Activated effector memory CD4-positive, alpha-beta T cell treated with Interleukin-2 at 50 U/mL for 16 hours (primary cell): ENCODE results near the gene GOLGA5.
"Not testable (repeated sequence)": the region's sequence is repeated elsewhere in the genome, so short reads cannot be mapped to it uniquely, and the experiment has no call there.

Source experiments
- DNase-seq: peaks from one replicate; pipeline ENCODE4 v3.0.0-alpha.2; 2020

GOLGA5 gene, protein sequence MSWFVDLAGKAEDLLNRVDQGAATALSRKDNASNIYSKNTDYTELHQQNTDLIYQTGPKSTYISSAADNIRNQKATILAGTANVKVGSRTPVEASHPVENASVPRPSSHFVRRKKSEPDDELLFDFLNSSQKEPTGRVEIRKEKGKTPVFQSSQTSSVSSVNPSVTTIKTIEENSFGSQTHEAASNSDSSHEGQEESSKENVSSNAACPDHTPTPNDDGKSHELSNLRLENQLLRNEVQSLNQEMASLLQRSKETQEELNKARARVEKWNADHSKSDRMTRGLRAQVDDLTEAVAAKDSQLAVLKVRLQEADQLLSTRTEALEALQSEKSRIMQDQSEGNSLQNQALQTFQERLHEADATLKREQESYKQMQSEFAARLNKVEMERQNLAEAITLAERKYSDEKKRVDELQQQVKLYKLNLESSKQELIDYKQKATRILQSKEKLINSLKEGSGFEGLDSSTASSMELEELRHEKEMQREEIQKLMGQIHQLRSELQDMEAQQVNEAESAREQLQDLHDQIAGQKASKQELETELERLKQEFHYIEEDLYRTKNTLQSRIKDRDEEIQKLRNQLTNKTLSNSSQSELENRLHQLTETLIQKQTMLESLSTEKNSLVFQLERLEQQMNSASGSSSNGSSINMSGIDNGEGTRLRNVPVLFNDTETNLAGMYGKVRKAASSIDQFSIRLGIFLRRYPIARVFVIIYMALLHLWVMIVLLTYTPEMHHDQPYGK

DNA sequence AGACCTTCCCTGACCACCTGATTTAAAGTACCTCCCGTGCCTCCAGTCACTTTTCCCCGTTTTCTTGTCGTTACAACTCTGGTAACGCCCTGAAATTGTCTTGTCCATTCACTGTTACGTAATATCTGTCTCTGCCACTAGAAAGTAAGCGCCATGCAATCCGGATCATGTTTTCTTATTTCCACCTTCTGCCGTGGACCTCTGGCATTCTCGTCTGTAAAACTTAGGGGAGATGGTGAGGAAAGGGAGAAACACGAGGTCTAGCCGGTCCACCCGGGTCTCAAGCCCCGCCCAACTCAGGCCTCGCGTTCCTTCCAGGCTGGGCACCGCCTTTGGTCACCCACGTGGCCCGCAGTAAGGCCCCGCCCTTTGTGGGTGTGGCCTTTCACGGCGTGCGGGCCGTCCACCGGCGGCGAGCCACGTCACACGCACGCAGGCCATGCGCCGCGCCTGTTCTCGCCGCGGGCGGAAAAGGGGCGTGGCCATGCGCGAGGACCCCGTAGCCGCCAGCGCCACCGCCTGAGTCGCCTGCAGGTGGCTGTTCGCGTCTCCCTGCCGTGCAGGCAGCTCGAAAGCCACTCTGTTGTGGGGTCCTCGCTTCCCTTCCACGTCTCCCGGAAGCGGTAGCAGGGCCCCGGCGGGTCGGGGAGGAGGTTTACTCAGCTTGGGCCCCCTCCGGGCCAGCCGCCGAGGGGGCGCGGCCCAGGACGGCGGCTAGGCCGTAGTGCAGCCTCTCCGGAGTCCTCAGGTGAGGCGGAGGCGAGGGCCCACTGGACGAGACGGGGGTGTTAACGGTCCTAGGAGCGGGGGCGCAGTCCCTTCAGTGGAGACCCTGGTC, at the start of gene GOLGA5:
TSS of gene GOLGA5 (plus strand) at position 597 of the 838 bp plus-strand sequence. CDS start 3,133 bp downstream, outside the sequence.
- peak; percentile 99 for DNase-seq

DNA sequence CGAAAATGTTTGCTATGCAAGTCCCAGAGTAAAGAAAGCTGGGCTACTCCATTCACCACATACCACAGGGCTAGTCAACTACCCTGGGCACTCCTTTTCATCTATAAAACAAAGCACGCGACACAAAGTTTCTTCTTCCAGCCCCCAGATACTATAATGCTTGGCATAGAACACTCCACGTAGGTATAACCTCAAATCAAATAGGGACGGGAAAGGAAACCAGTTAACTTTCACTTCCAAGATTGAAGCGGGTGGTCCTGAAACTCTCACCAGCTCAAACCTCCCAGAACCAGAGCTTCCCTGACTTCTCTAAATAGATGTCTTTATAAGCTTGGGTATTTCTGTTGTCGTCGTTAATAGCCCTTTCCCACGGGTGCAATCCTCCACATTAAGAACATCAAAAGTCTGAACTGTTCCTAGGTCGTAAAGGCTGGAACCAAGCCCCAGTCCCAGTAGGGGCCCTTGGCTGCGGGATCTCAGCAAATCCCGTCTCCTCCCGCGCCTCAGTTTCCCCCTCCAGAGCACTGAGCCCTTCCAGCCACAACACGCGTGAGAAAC, 46.3 kb upstream of the GOLGA5 start:
- no peak for DNase-seq

DNA sequence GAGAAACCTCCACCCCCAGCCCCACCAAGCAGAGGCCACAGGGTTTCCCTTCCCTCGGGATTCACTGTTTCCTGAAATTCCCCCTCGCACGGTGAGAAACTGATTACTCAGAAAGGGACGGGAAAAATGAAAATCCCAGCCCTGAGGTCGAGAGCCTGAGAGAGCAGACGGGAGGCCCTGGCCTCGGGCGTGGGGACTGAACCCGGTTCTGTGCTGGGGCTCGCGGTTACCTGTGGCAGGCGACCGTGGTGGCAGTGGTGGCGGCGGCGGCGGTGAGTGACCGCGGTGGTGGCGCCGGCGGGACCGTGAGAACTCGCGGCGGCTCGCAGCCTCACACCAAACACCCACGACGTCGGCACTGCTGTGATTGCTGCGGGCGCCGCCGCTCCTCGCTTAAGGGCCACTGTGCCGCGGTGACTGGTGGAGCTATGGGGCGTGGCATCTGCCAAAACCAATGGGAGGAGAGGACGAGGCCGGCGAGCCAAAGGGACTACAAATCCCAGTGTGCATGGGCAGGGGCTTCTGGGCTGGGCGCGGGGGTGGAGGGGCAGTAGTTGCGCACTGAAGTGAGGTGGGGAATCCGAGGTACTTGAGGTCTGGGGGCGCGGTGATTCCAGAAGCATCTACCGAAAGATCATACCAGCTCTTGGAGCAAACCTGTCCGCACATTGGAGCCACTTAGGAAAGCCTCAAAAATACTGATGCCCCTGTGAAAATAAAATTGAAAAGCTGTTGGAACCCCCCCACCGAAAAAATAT, 45.7 kb upstream of the GOLGA5 start, which contains the start of gene LGMN:
TSS of gene LGMN (minus strand) at position 369 of the 758 bp plus-strand sequence. CDS start 15,841 bp downstream, outside the sequence.
- peak; percentile 71 for DNase-seq

DNA sequence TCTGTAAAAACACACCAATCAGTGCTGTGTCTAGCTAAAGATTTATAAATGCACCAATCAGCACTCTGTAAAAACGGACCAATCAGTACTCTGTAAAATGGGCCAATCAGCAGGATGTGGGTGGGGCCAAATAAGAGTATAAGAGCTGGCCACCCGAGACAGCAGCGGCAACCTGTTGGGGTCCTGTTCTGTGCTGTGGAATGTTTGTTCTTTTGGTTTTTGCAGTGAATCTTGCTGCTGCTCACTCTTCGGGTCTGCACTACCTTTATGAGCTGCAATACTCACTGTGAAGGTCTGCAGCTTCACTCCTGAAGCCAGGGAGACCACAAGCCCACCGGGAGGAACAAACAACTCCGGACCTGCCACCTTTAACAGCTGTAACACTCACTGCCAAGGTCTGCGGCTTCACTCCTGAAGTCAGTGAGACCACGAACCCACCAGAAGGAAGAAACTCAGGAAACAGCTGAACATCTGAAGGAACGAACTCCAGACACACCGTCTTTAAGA, 43.8 kb upstream of the GOLGA5 start:
- DNase-seq, result not testable (repeated sequence)

DNA sequence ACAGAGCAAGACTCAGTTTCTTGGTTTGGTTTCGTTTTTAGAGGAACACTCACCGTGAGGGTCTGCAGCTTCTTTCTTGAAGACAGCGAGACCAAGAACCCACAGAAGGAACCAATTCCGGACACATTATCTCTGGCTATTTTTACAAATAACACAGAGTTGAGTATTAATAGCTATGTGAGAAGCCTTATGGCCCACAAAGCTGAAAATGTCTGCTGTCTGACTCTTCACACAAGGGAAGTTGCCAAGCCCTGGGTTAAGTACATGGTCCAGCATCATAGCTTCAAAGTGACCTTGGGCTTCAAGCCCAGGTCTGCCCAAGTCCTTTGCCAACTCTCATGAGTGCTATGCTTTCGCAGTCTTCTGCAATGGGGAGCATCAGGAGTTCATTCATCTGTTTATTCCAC, 43.1 kb upstream of the GOLGA5 start:
- no peak for DNase-seq

DNA sequence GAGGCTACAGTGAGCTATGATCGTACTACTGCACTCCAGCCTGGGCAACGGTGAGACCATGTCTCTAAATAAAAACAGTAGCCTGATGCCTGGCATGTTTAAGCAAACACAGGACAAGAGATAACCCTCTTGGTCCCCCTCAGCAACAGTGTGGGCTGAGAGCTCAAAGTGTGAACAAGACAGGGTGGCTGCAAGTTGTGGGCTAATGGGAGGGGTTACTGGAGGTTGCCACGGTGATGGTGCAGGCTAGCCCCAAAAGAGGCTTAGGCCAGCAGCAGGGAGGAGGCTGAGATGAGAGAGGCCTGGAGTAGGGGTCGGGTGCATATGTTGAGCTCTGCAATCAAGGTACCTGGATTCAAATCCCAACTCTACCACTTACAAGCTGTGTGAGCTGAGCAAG, 42.3 kb upstream of the GOLGA5 start:
- no peak for DNase-seq

DNA sequence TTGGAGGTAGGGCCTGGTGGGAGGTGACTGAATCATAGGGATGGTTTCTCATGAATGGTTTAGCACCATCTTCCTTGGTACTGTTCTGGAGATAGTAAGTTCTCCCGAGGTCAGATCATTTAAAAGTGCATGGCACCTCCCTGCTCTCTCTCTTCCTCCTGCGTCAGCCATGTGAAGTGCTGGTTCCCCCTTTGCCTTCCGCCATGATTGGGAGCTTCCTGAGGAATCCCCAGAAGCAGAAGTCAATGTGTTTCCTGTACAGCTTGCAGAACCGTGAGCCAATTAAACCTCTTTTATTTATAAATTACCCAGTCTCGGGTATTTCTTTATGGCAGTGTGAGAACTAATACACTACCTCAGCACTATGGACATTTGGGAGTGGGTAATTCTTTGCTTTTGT, 40.9 kb upstream of the GOLGA5 start:
- no peak for DNase-seq

DNA sequence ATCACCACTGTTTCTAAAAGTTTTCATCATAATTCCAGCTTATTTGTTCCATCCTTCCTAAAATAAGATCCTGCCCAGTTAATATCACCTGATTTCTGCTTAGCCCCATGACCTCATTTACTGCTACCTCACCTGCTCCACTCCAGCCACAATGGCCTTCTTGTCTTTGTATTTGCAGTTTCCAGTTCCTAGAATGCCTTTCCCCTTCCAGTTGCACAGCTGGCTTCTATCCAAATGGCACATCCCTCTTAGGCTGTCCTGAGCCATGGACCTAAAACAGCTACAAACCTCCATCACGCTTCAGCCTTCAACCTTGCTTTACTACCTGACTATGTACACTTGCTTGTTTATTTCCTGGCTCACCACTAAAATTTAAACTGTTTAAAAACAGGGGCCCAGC, 39.1 kb upstream of the GOLGA5 start:
- DNase-seq, result no peak

DNA sequence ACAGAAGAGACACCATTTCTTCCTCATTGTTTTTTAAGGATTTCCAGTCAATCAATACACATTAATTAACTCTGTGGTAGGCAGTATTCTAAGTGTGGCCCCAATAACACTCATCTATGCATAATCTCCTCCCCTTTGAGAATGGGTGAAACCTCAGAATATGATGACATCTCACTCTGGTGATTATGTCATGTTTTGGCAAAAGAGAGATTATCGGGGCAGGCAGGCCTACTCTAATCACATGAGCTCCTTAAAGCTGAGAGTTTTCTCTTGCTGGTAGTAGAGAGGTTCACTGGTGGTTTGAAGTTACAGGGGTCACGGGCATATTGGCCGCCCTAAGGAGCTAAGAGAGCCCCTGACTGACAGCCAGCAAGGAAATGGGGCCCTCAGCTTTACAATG, 38.6 kb upstream of the GOLGA5 start:
- DNase-seq, result no peak

DNA sequence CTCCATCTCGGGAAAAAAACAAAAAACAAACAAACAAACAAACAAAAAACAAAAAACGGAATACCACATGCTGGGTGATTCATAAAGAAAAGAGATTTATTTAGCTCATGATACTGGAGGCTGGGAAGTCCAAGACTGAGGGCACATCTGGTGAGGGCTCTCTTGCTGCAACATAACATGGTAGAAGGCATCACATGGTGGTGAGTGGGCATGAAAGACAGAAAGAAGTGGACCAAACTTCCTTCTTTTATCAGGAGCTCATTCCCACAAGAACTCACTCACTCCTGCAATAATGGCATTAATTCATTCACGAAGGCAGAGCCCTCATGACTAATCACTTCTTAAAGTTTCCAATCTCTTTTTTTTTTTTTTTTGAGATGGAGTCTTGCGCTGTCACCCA, 37.7 kb upstream of the GOLGA5 start:
- DNase-seq, result no peak

DNA sequence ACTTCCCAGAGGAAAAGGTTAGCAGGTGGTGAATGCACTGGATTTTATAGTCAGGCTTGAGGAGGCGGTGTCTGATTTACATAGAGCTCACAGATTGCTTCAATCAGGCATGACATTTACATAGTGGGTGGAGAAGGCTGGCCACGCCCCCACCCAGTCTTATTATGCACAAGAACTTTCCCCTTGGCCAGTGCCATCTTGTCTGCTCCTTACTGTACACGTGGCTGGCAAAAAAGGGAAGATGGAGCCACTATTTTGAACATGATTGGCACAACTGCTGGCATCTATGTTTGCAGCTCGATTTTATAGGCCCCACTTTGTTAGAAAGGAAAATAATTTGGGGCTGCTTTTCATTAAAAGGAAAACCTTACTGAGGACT, 34.8 kb upstream of the GOLGA5 start:
- DNase-seq, result no peak

DNA sequence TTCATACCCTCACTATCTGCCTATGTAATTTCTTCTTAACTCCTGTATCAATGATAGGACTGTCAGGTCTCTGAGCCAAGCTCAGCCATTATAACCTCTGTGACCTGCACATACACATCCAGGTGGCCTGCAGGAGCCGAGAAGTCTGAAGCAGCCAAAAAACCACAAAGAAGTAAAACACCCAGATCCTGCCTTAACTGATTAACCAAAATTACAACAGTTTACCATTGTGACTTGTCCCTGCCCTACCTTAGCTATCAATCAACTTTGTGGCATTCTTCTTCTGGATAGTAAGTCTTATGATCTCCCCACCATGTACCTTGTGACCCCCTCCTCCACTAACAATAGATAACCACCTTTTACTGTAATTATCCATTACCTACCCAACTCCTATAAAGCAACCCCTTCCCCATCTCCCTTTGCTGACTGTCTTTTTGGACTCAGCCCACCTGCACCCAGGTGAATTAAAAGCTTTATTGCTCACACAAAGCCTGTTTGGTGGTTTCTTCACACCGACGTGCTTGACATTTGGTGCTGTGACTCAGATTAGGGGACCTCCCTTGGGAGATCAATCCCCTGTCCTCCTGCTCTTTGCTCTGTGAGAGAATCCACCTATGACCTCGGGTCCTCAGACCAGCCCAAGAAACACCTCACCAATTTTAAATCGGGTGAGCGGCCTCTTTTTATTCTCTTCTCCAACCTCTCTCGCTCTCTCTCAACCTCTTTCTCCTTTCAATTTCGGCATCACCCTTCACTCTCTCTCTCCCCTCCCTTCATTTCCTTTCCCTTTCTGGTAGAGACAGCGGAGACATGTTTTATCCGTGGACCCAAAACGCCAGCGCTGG, 34.2 kb upstream of the GOLGA5 start:
- DNase-seq, result no peak

DNA sequence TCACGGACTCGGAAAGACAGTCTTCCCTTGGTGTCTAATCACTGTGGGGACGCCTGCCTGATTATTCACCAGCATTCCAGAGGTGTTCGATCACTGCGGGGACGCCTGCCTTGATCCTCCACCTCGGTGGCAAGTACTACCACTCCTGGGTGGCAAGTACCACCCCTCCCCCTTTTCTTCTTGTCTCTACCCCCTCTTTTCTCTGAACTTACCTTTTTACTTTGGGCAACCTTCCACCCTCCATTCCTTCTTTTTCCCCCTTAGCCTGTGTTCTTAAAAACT, 33.6 kb upstream of the GOLGA5 start:
- DNase-seq, result no peak

DNA sequence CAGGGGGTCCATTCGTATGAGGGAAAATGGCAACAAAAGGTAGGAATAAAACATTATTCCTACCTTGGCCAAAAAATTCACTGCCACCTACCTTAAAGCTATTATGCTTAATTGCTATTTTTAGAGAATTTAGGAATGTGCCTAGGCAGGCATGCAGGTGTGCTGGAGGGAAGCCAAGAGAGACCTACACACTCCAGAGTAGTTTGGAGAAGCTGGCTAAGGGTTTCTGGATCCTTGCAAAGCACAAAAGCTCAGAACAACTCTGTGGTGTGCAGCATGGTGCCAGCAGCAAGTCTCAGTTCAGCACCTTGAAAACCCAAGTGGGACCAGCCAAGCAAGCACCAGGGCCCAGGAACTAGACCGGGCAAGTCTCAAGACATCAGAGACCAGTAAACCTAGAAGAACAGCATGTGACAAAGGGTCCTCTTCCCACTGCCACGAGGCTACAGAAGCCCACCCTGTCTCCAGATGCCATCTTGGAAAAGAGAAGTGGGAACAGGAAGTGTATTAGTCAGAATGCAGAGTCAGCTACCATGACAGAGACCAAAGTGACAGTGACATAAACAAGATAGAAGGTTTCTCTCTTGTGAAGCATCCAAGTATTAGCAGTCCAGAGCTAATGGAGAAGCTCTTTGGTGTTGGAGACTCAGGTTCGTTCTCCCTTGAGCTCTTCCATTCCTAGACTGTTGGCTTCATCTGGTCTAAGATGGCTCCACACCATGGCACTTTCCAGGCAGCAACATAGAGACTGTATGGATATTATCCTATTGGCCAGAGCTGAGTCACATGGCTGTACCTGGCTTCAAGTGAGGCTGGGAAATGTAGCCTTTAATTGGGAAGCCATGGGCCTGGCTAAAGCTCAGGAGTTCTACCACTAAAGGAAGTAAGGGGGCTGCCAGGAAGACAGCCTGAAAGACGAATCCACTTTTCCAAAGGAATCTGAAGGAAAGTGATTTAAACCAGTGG, 30.2 kb upstream of the GOLGA5 start:
- DNase-seq, result not testable (repeated sequence)

DNA sequence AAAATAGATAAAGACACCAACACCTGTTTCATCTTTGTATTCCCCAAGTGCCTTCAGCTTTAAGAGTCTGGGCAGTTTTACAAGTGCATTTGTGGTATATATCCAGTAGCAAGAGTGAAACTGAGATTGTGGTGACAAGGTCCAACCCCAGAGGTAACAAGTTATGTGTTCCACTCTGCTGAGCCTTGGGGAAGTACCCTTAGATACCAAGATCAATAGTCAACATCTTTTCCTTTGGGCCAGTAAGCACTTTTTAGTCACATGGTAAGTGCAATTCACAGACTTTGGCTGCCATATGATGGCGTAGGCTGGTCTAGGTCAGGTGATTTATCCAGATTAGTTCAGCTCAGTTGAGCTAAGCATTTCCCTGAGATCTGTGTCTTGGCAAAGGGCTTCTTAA, 25.9 kb upstream of the GOLGA5 start:
- not testable (repeated sequence) for DNase-seq

DNA sequence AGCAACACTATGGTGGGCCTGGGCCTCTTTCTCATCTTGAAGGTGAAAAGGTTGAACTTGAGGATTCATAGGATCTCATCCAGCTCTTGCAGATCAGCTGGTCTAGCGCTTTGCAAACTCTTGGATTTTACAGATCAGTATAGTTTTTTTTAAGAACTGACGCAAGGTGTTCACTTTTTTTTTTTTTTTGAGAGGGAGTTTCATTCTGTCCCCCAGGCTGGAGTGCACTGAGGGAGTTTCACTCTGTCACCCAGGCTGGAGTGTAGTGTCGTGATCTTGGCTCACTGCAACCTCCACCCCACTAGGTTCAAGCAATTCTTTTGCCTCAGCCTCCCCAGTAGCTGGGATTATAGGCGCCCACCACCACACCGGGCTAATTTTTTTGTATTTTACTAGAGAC, 25.3 kb upstream of the GOLGA5 start:
- no peak for DNase-seq

DNA sequence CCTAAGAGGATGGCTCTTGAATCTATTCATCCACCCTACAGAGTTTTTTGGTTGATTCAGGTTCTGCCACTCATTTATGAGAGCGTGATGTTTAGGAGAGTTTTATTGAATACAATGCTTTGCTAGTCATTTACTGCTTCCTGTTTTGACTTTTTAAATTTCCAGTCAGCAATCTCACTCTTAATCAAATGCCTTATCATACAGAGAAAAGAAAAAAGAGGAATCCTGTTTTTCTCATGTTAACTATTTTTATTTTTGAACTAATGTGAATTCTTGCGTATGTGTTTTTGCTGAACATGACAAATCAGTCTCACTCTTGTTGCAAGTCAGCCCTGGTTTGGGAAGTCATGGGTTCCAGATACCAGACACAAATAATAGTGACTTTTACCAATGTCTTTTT, 23.6 kb upstream of the GOLGA5 start:
- no peak for DNase-seq

DNA sequence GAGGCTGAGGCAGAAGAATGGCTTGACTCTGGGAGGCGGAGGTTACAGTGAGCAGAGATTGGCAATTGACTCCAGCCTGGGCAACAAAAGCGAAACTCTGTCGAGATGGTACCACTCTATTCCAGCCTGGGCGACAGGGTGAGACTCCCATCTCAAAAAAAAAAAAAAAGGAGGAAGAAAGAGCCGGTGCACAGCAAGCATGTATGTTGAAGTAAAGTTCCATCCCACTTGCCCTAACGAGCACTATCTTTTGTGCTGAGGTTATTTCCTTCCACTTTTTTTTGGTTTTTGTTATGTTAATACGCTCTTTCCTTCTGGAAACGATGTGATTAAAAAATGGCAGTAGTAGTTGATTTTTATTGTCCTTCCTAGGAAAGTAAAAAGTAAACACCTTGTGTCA, 19.5 kb upstream of the GOLGA5 start:
- DNase-seq, result no peak

DNA sequence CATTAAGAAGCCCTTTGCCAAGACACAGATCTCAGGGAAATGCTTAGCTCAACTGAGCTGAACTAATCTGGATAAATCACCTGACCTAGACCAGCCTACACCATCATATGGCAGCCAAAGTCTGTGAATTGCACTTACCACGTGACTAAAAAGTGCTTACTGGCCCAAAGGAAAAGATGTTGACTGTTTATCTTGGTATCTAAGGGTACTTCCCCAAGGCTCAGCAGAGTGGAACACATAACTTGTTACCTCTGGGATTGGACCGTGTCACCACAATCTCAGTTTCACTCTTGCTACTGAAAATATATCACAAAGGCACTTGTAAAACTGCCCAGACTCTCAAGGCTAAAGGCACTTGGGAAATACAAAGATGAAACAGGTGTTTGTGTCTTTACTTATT, 18.8 kb upstream of the GOLGA5 start:
- not testable (repeated sequence) for DNase-seq
